Transverse colon (tissue), 4 donors: ENCODE data around the gene ARF5. TPM values are rescaled to one million over a fixed set of nuclear protein-coding genes. Genes with fewer than 3 reads are reported as not detected.

Experiments
- DNase-seq: peaks from one replicate; pipeline ENCODE4 v3.0.0-alpha.2; 2019
- H3K27ac ChIP-seq, 4 donors: fragments of 200-600 bp; sonication (generic); 2 replicates each; pipeline ENCODE4 v1.5.1; 2016 to 2018; ENCODE audit warnings: inconsistent platforms in 4 of 4
- H3K27me3 ChIP-seq: fragments of 200-600 bp; sonication (generic); 2 replicates; pipeline ENCODE4 v1.5.1; 2017; ENCODE audit warnings: inconsistent platforms
- H3K36me3 ChIP-seq, 4 donors: fragments of 200-600 bp; sonication (generic); 2 replicates each; pipeline ENCODE4 v1.5.1; 2017 to 2019; ENCODE audit warnings: inconsistent platforms in 4 of 4
- H3K4me1 ChIP-seq, 4 donors: fragments of 200-600 bp; sonication (generic); 2 replicates each; pipeline ENCODE4 v1.5.1; 2017 to 2020; ENCODE audit warnings: inconsistent platforms in 4 of 4
- H3K4me3 ChIP-seq, 4 donors: fragments of 200-600 bp; sonication (generic); 1 replicate in 1 of 4; 2 replicates in 3 of 4; pipeline versions ENCODE4 v1.5.1 to v1.6.1; 2017 to 2019; ENCODE audit warnings: inconsistent platforms in 4 of 4
- H3K9me3 ChIP-seq, 2 donors: fragments of 200-600 bp; sonication (generic); 2 replicates each; pipeline ENCODE4 v1.5.1; 2017 to 2019; ENCODE audit warnings: inconsistent platforms in 2 of 2
- EP300 ChIP-seq: sonication (generic); formaldehyde crosslinking; IDR thresholded peaks from one replicate; pipeline ENCODE4 v1.6.1; 2017; ENCODE audit warnings: antibody characterized with exemption, low read depth
- POLR2A ChIP-seq: fragments of 450-650 bp; IDR thresholded peaks from one replicate; pipeline ENCODE4 v1.6.1; 2016; ENCODE audit warnings: antibody characterized with exemption, mild to moderate bottlenecking, moderate library complexity
- POLR2AphosphoS5 ChIP-seq, 3 donors: sonication (generic); formaldehyde crosslinking; IDR thresholded peaks; one replicate each; pipeline ENCODE4 v1.6.1; 2016; ENCODE audit warnings: antibody characterized with exemption in 3 of 3
- whole genome bisulfite sequencing, 2 donors: methylation state at CpG; one replicate each; pipeline ENCODE4 v1.1.5; 2018; ENCODE audit warnings: low coverage in 1 of 2; 5-methylcytosine and 5-hydroxymethylcytosine counted together
- in situ Hi-C, 4 donors: fragments of 200-750 bp; cut with MboI; loops; one replicate each; pipeline versions ENCODE4 v1.15.0 to v1.15.1; 2017; ENCODE audit warnings: low sequenced_read_pairs in 3 of 4, low pct_ligation_motif_present in 1 of 4, low pct_unique_long_range_greater_than_20kb in 1 of 4
- intact Hi-C: fragments of 100-400 bp; cut with DNase I; formaldehyde crosslinking; loops from one replicate; pipeline ENCODE4 v1.15.1; 2023; ENCODE audit warnings: low total_unique reads
- total RNA-seq, 4 donors: library from RNA; depleted of rRNA; stranded (reverse); fragments of >200 nt; gene quantifications; one replicate each; pipeline ENCODE4 v1.1.0, GENCODE V29; 2016
- TF ChIP-seq, protein P1 (sequence below), 5 experiments: fragments of 200-600 bp in 3 of 5; fragments of 450-650 bp in 2 of 5; sonication (generic) in 3 of 5; IDR thresholded peaks; 1 replicate in 2 of 5; 2 replicates in 3 of 5; pipeline ENCODE4 v1.5.1; 2016 to 2017; ENCODE audit warnings: antibody characterized with exemption in 5 of 5, inconsistent platforms in 3 of 5, mild to moderate bottlenecking in 2 of 5, moderate library complexity in 1 of 5

Gene ARF5
- total RNA-seq, 4 donors from 2014 or later: 70.1 to 379 (median 194) TPM

DNA sequence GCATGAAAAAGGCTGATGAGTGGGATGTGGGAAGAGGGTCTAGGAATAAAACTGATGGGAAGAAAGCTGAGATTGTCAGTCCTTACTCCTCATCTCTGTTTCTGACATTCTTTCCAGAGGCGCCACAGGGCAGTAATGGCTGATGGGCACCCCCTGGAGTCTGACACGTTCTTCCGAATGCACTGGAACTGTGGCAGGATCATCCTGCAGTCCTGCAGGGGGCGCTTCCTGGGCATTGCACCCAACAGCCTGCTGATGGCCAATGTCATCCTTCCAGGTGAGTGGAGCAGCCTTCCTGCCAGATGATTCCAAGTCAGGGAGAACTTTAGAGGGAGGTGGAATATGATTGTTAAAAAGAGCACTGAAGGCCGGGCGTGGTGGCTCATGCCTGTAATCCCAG, 10.1 kb downstream of the ARF5 start:
- Histone ChIP-seq H3K36me3 (no peaks in the 10 kb centered on the region), H3K4me1 (no peaks in the 10 kb centered on the region), H3K27ac (no peak overlapping the region), H3K27me3 (no peaks in the 10 kb centered on the region), H3K9me3 (no peaks in the 10 kb centered on the region), H3K4me3 (no peak overlapping the region)
- no peak for DNase-seq
- in situ Hi-C loops: loop anchor here in 1 of 4 donors (10.0 kb wide), 1 partner anchor 46 kb away; no protein-coding TSS in a partner anchor
- intact Hi-C loops: loop anchor here (10.0 kb wide), 1 partner anchor 46 kb away; no protein-coding TSS in a partner anchor
- WGBS, 2 donors: 82% methylated on average over 6 of the region's 6 CpGs; no CpG with 5 or more reads in 1 of the 2 donors
- no peak for TF ChIP-seq EP300
- TF ChIP-seq, protein P1, sequence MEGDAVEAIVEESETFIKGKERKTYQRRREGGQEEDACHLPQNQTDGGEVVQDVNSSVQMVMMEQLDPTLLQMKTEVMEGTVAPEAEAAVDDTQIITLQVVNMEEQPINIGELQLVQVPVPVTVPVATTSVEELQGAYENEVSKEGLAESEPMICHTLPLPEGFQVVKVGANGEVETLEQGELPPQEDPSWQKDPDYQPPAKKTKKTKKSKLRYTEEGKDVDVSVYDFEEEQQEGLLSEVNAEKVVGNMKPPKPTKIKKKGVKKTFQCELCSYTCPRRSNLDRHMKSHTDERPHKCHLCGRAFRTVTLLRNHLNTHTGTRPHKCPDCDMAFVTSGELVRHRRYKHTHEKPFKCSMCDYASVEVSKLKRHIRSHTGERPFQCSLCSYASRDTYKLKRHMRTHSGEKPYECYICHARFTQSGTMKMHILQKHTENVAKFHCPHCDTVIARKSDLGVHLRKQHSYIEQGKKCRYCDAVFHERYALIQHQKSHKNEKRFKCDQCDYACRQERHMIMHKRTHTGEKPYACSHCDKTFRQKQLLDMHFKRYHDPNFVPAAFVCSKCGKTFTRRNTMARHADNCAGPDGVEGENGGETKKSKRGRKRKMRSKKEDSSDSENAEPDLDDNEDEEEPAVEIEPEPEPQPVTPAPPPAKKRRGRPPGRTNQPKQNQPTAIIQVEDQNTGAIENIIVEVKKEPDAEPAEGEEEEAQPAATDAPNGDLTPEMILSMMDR (IDR thresholded peaks at IDR 0.05): peak in 1 of 5 experiments; percentile 14

GRCh38 chr7:127600885-127601284, 12.7 kb downstream of the ARF5 start:
- in situ Hi-C loops: no loop called here
- no peak for TF ChIP-seq EP300
- TF ChIP-seq, protein P1 (IDR thresholded peaks at IDR 0.05): no peak
- TF ChIP-seq POLR2AphosphoS5 (IDR thresholded peaks at IDR 0.05): no peak
- TF ChIP-seq POLR2A: no peak
- H3K9me3 ChIP-seq: no peaks in the 10 kb centered on the region
- no peaks in the 10 kb centered on the region for H3K4me1 ChIP-seq
- intact Hi-C loops: no loop called here
- no peak for DNase-seq
- 74 to 88% methylated on average over 3 of the region's 3 CpGs for WGBS, 2 donors
- no peak overlapping the region for H3K4me3 ChIP-seq
- no peaks in the 10 kb centered on the region for H3K36me3 ChIP-seq
- H3K27me3 ChIP-seq: no peaks in the 10 kb centered on the region
- no peak overlapping the region for H3K27ac ChIP-seq

DNA sequence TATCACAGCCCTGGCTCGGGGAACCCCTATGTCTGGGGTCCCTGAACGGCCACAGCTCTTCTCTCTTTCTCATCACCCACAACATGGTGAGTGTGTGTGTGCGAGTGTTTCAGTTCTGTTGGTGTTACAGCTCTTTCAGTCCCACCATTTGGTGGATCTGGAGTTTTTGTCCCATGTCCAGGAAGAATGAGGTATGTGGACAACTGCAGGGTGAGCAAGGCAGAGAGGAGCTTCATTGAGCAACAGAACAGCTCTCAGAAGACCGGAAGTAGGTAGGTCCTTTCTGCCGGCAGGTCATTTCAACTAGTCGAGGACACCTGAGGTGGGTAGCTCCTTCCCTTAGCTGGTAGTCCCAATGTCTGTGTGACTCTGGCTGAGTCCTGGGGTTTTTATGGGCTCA, 20.2 kb downstream of the ARF5 start:
- no peak for DNase-seq
- no peak for TF ChIP-seq EP300
- no peak for TF ChIP-seq POLR2AphosphoS5 (IDR thresholded peaks at IDR 0.05)
- TF ChIP-seq, protein P1 (IDR thresholded peaks at IDR 0.05): no peak
- TF ChIP-seq POLR2A: no peak
- no peak overlapping the region for H3K27ac ChIP-seq
- in situ Hi-C loops (no loop called here), intact Hi-C loops (no loop called here)
- WGBS, 2 donors: 87% methylated on average over 6 of the region's 6 CpGs; no CpG with 5 or more reads in 1 of the 2 donors
- H3K4me3 ChIP-seq: no peak overlapping the region
- no peaks in the 10 kb centered on the region for H3K4me1 ChIP-seq
- H3K36me3 ChIP-seq: no peaks in the 10 kb centered on the region
- no peaks in the 10 kb centered on the region for H3K27me3 ChIP-seq
- no peaks in the 10 kb centered on the region for H3K9me3 ChIP-seq

GRCh38 chr7:127609297-127609696, 21.1 kb downstream of the ARF5 start:
- in situ Hi-C loops (no loop called here), intact Hi-C loops (no loop called here)
- H3K27ac ChIP-seq: no peak overlapping the region
- H3K36me3 ChIP-seq: no peaks in the 10 kb centered on the region
- H3K27me3 ChIP-seq: peaks cover under 1% of the 10 kb centered on the region
- no peaks in the 10 kb centered on the region for H3K9me3 ChIP-seq
- no peak for DNase-seq
- no peak overlapping the region for H3K4me3 ChIP-seq
- no peaks in the 10 kb centered on the region for H3K4me1 ChIP-seq
- TF ChIP-seq, protein P1 (IDR thresholded peaks at IDR 0.05): no peak
- TF ChIP-seq POLR2AphosphoS5 (IDR thresholded peaks at IDR 0.05) (no peak), EP300 (no peak), POLR2A (no peak)
- WGBS, 2 donors: 97% methylated on average over 5 of the region's 6 CpGs; no CpG with 5 or more reads in 1 of the 2 donors
